ENCODE measurements around the gene TAF15.

Gene TAF15

GRCh38 chr17:35790841-35791240 lies 18.4 kb upstream of the TAF15 start:
- Histone ChIP-seq H3K36me3 (ENCODE audit: insufficient read depth, low read length) (no peaks in the 10 kb centered on the region), H3K27me3 (ENCODE audit: insufficient read depth, low read length, poor library complexity, severe bottlenecking) (no peaks in the 10 kb centered on the region), H3K9me2 (replicated peaks; ENCODE audit: low read depth, low read length) (no peaks in the 10 kb centered on the region), H3F3A (ENCODE audit: low read depth) (no peaks in the 10 kb centered on the region), H3K79me2 (ENCODE audit: insufficient read depth, low read length) (no peaks in the 10 kb centered on the region), H3K4me3 (ENCODE audit: low read length, poor library complexity, severe bottlenecking) (no peak overlapping the region), H4K20me1 (ENCODE audit: insufficient read depth, low read length, poor library complexity, severe bottlenecking) (no peaks in the 10 kb centered on the region), H3K9ac (ENCODE audit: low read depth, low read length, poor library complexity, severe bottlenecking) (no peak overlapping the region), H3K9me3 (ENCODE audit: insufficient read depth, low read depth, low read length) (no peaks in the 10 kb centered on the region), H3K4me2 (ENCODE audit: low read depth, low read length, poor library complexity, severe bottlenecking) (no peak overlapping the region), H2AFZ (ENCODE audit: low read length) (no peak overlapping the region), H3K4me1 (ENCODE audit: insufficient read depth, low read length, poor library complexity, severe bottlenecking) (peaks cover 32% of the 10 kb centered on the region)
- TF ChIP-seq EZH2phosphoT487 (IDR thresholded peaks at IDR 0.05; ENCODE audit: borderline replicate concordance): no peak
- no peak for TF ChIP-seq CTCF (conservative IDR thresholded peaks at IDR 0.05; ENCODE audit: low read length)

- H3K27me3 ChIP-seq (ENCODE audit: insufficient read depth, low read length, poor library complexity, severe bottlenecking): no peaks in the 10 kb centered on the region
- no peaks in the 10 kb centered on the region for H3K36me3 ChIP-seq (ENCODE audit: insufficient read depth, low read length)
- no peaks in the 10 kb centered on the region for H3K9me2 ChIP-seq (replicated peaks; ENCODE audit: low read depth, low read length)
- no peaks in the 10 kb centered on the region for H3K79me2 ChIP-seq (ENCODE audit: insufficient read depth, low read length)
- no peak overlapping the region for H2AFZ ChIP-seq (ENCODE audit: low read length)
- no peaks in the 10 kb centered on the region for H4K20me1 ChIP-seq (ENCODE audit: insufficient read depth, low read length, poor library complexity, severe bottlenecking)
- H3K9me3 ChIP-seq (ENCODE audit: insufficient read depth, low read depth, low read length): no peaks in the 10 kb centered on the region
- no peak overlapping the region for H3K9ac ChIP-seq (ENCODE audit: low read depth, low read length, poor library complexity, severe bottlenecking)
- H3K4me1 ChIP-seq (ENCODE audit: insufficient read depth, low read length, poor library complexity, severe bottlenecking): peaks cover 28% of the 10 kb centered on the region
- TF ChIP-seq CTCF (conservative IDR thresholded peaks at IDR 0.05; ENCODE audit: low read length) (no peak), EZH2phosphoT487 (IDR thresholded peaks at IDR 0.05; ENCODE audit: borderline replicate concordance) (no peak)
- H3K4me3 ChIP-seq (ENCODE audit: low read length, poor library complexity, severe bottlenecking): no peak overlapping the region
- H3K4me2 ChIP-seq (ENCODE audit: low read depth, low read length, poor library complexity, severe bottlenecking): no peak overlapping the region
- H3F3A ChIP-seq (ENCODE audit: low read depth): no peaks in the 10 kb centered on the region
These were observed 17.5 kb upstream of the TAF15 start for GRCh38 chr17:35791681-35792350.

GRCh38 chr17:35793257-35793656 lies 16.0 kb upstream of the TAF15 start:
- Histone ChIP-seq H2AFZ (ENCODE audit: low read length) (no peak overlapping the region), H4K20me1 (ENCODE audit: insufficient read depth, low read length, poor library complexity, severe bottlenecking) (no peaks in the 10 kb centered on the region), H3K9ac (ENCODE audit: low read depth, low read length, poor library complexity, severe bottlenecking) (no peak overlapping the region), H3K4me2 (ENCODE audit: low read depth, low read length, poor library complexity, severe bottlenecking) (no peak overlapping the region), H3K4me1 (ENCODE audit: insufficient read depth, low read length, poor library complexity, severe bottlenecking) (peaks cover 14% of the 10 kb centered on the region), H3F3A (ENCODE audit: low read depth) (no peaks in the 10 kb centered on the region), H3K79me2 (ENCODE audit: insufficient read depth, low read length) (no peaks in the 10 kb centered on the region), H3K9me2 (replicated peaks; ENCODE audit: low read depth, low read length) (no peaks in the 10 kb centered on the region), H3K27me3 (ENCODE audit: insufficient read depth, low read length, poor library complexity, severe bottlenecking) (no peaks in the 10 kb centered on the region), H3K9me3 (ENCODE audit: insufficient read depth, low read depth, low read length) (no peaks in the 10 kb centered on the region), H3K4me3 (ENCODE audit: low read length, poor library complexity, severe bottlenecking) (no peak overlapping the region), H3K36me3 (ENCODE audit: insufficient read depth, low read length) (no peaks in the 10 kb centered on the region)
- no peak for TF ChIP-seq CTCF (conservative IDR thresholded peaks at IDR 0.05; ENCODE audit: low read length)
- TF ChIP-seq EZH2phosphoT487 (IDR thresholded peaks at IDR 0.05; ENCODE audit: borderline replicate concordance): no peak

Measured in Loucy (cell line).